Trophoblast cell (in vitro differentiated cells and primary cell): Measurements from ENCODE around the gene NKX6-2.

Source experiments
- DNase-seq, 2 donors: peaks; one replicate each; pipeline ENCODE4 v3.0.0-alpha.2; 2016
- H2AFZ ChIP-seq: 2 replicates; pipeline ENCODE4 v1.6.1; 2013; ENCODE audit warnings: low read length, moderate library complexity, mild to moderate bottlenecking; ENCODE audit not compliant: insufficient read depth, poor library complexity
- H2AK5ac ChIP-seq: 2 replicates; pipeline ENCODE4 v1.6.1; 2013; ENCODE audit warnings: mild to moderate bottlenecking, low read length
- H2BK120ac ChIP-seq: 2 replicates; pipeline ENCODE4 v1.6.1; 2013; ENCODE audit warnings: low read length, mild to moderate bottlenecking, moderate library complexity; ENCODE audit not compliant: insufficient read depth, poor library complexity
- H2BK12ac ChIP-seq: 2 replicates; pipeline ENCODE4 v1.6.1; 2013; ENCODE audit warnings: mild to moderate bottlenecking, low read length, moderate library complexity
- H2BK5ac ChIP-seq: 2 replicates; pipeline ENCODE4 v1.6.1; 2013; ENCODE audit warnings: low read length, low read depth, moderate library complexity, mild to moderate bottlenecking; ENCODE audit not compliant: poor library complexity
- H3K14ac ChIP-seq: 2 replicates; pipeline ENCODE4 v1.6.1; 2013; ENCODE audit warnings: mild to moderate bottlenecking, low read length
- H3K18ac ChIP-seq: 2 replicates; pipeline ENCODE4 v1.6.1; 2013; ENCODE audit warnings: mild to moderate bottlenecking, low read length
- H3K23ac ChIP-seq: 2 replicates; pipeline ENCODE4 v1.6.1; 2013; ENCODE audit warnings: low read length
- H3K27ac ChIP-seq: 2 replicates; pipeline ENCODE4 v1.5.1; 2013; ENCODE audit warnings: low read depth, mild to moderate bottlenecking, inconsistent platforms, low read length, moderate library complexity
- H3K27me3 ChIP-seq: 2 replicates; pipeline ENCODE4 v1.6.1; 2013; ENCODE audit warnings: inconsistent platforms, mild to moderate bottlenecking, low read length, moderate library complexity; ENCODE audit not compliant: insufficient read depth
- H3K36me3 ChIP-seq, 2 experiments: 1 replicate in 1 of 2; 2 replicates in 1 of 2; pipeline ENCODE4 v1.6.1; 2013; ENCODE audit warnings: low read length in 2 of 2, mild to moderate bottlenecking in 2 of 2, moderate library complexity in 1 of 2; ENCODE audit not compliant: insufficient read depth in 2 of 2, control insufficient read depth in 1 of 2
- H3K4ac ChIP-seq: 2 replicates; pipeline ENCODE4 v1.6.1; 2013; ENCODE audit warnings: low read depth, mild to moderate bottlenecking, low read length, moderate library complexity
- H3K4me1 ChIP-seq, 2 experiments: 1 replicate in 1 of 2; 2 replicates in 1 of 2; pipeline ENCODE4 v1.6.1; 2013; ENCODE audit warnings: low read length in 2 of 2, mild to moderate bottlenecking in 2 of 2, moderate library complexity in 1 of 2; ENCODE audit not compliant: insufficient read depth in 2 of 2, control insufficient read depth in 1 of 2
- H3K4me2 ChIP-seq: 2 replicates; pipeline ENCODE4 v1.6.1; 2013; ENCODE audit warnings: inconsistent platforms, mild to moderate bottlenecking, low read length, moderate library complexity
- H3K4me3 ChIP-seq: 2 replicates; pipeline ENCODE4 v1.5.1; 2013; ENCODE audit warnings: mild to moderate bottlenecking, low read depth, low read length, inconsistent platforms
- H3K79me1 ChIP-seq: one replicate; pipeline ENCODE4 v1.6.1; 2013; ENCODE audit warnings: low read length
- H3K79me2 ChIP-seq: 2 replicates; pipeline ENCODE4 v1.6.1; 2013; ENCODE audit warnings: low read length, mild to moderate bottlenecking; ENCODE audit not compliant: control insufficient read depth, insufficient read depth, poor library complexity
- H3K9ac ChIP-seq: 2 replicates; pipeline ENCODE4 v1.6.1; 2013; ENCODE audit warnings: mild to moderate bottlenecking, low read length
- H3K9me3 ChIP-seq: 2 replicates; pipeline ENCODE4 v1.6.1; 2013; ENCODE audit warnings: low read depth, mild to moderate bottlenecking, control low read depth, inconsistent platforms, low read length; ENCODE audit not compliant: insufficient read depth
- H4K12ac ChIP-seq: 2 replicates; pipeline ENCODE4 v1.6.1; 2013; ENCODE audit warnings: low read depth, mild to moderate bottlenecking, low read length, moderate library complexity
- H4K8ac ChIP-seq: 2 replicates; pipeline ENCODE4 v1.6.1; 2013; ENCODE audit warnings: low read depth, mild to moderate bottlenecking, low read length, moderate library complexity
- H4K91ac ChIP-seq: one replicate; pipeline ENCODE4 v1.6.1; 2013; ENCODE audit warnings: low read depth, mild to moderate bottlenecking, low read length, moderate library complexity
- WGBS: extraction: QIAGEN DNeasy Blood & Tissue Kit; methylation state at CpG from one replicate; pipeline ENCODE4 v1.1.7; 2013; ENCODE audit warnings: missing lambda C conversion rate; ENCODE audit not compliant: insufficient read length, insufficient coverage; ENCODE audit errors: extremely low coverage; 5-methylcytosine and 5-hydroxymethylcytosine counted together

The NKX6-2 gene

DNA sequence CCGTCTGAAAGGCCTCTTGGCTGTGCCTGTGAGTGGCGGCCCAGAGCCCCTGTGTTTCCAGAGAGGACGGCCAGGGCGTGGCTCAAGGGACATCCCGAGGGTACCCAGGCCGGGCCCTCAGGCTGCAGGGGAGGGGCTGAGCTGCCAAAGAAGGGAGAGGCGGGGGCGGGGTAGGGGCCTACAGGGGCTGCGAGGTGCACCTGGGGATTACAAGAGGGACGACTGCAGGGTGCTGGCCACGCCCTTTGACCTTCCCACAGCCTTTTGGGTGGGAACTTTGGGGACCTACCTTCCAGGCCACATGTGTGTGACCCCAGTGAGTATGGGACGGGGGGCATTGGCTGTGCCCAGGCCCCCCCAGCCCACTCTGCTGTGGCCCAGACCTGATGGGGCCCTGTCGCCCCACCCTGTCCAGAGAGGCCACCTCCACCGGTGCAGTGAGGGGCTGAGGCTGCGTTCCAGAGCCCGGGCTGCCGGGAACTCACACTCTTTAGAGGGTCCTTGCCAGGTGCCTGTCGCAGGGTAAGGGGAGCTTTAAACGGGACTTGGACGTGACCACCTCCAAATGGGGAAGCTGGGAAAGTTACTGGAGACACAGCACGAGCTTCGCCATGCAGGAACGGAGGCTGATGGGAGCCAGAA lies 19.0 kb upstream of the NKX6-2 start:
- H3K23ac ChIP-seq: no peak overlapping the region
- no peak for DNase-seq
- H4K8ac ChIP-seq: no peak overlapping the region
- no peak overlapping the region for H3K4me2 ChIP-seq
- H3K9ac ChIP-seq: no peak overlapping the region
- no peak overlapping the region for H2BK12ac ChIP-seq
- H3K14ac ChIP-seq: no peak overlapping the region
- H2AFZ ChIP-seq: no peak overlapping the region
- peaks cover 12% of the 10 kb centered on the region for H3K9me3 ChIP-seq
- H3K79me2 ChIP-seq: no peaks in the 10 kb centered on the region
- H3K79me1 ChIP-seq: no peaks in the 10 kb centered on the region
- H3K4ac ChIP-seq: no peak overlapping the region
- no CpG with 5 or more reads among the region's 23 CpGs for WGBS
- H2BK5ac ChIP-seq: no peak overlapping the region
- H3K27ac ChIP-seq: no peak overlapping the region
- no peaks in the 10 kb centered on the region for H3K4me1 ChIP-seq
- H3K18ac ChIP-seq: no peak overlapping the region
- H3K4me3 ChIP-seq: no peak overlapping the region
- no peak overlapping the region for H2BK120ac ChIP-seq
- H2AK5ac ChIP-seq: no peak overlapping the region
- H3K36me3 ChIP-seq: no peaks in the 10 kb centered on the region
- H3K27me3 ChIP-seq: no peaks in the 10 kb centered on the region
- no peak overlapping the region for H4K91ac ChIP-seq
- H4K12ac ChIP-seq: no peak overlapping the region

DNA sequence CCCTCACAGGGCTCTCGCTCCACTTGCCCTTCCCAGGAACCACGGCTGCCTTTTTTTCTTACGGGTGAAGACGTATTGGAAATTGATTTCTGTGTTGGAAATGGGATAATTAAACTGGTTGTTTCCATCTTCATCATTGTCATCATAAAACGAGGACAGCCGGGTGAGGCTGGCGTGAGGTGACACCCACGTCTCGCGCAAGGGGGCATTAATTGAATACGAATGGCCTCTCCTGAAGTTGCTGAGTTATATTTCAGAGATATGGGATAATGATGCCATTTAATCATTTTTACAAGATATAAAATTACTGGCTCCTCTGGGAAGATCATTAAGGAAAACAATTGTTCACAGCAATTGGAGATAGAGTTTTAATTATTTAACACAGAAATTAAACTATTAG lies 18.3 kb upstream of the NKX6-2 start:
- Histone ChIP-seq H2AFZ (no peak overlapping the region), H4K8ac (no peak overlapping the region), H3K27ac (no peak overlapping the region), H3K4ac (no peak overlapping the region), H3K36me3 (no peaks in the 10 kb centered on the region), H3K79me2 (no peaks in the 10 kb centered on the region), H3K4me1 (no peaks in the 10 kb centered on the region), H3K14ac (no peak overlapping the region), H2BK5ac (no peak overlapping the region), H3K27me3 (no peaks in the 10 kb centered on the region), H3K9me3 (peaks cover 12% of the 10 kb centered on the region), H3K79me1 (no peaks in the 10 kb centered on the region), H4K91ac (no peak overlapping the region), H2AK5ac (no peak overlapping the region), H3K4me2 (no peak overlapping the region), H3K9ac (no peak overlapping the region), H3K18ac (no peak overlapping the region), H4K12ac (no peak overlapping the region), H2BK120ac (no peak overlapping the region), H3K4me3 (no peak overlapping the region), H3K23ac (no peak overlapping the region), H2BK12ac (no peak overlapping the region)
- no CpG with 5 or more reads among the region's 11 CpGs for WGBS
- no peak for DNase-seq

DNA sequence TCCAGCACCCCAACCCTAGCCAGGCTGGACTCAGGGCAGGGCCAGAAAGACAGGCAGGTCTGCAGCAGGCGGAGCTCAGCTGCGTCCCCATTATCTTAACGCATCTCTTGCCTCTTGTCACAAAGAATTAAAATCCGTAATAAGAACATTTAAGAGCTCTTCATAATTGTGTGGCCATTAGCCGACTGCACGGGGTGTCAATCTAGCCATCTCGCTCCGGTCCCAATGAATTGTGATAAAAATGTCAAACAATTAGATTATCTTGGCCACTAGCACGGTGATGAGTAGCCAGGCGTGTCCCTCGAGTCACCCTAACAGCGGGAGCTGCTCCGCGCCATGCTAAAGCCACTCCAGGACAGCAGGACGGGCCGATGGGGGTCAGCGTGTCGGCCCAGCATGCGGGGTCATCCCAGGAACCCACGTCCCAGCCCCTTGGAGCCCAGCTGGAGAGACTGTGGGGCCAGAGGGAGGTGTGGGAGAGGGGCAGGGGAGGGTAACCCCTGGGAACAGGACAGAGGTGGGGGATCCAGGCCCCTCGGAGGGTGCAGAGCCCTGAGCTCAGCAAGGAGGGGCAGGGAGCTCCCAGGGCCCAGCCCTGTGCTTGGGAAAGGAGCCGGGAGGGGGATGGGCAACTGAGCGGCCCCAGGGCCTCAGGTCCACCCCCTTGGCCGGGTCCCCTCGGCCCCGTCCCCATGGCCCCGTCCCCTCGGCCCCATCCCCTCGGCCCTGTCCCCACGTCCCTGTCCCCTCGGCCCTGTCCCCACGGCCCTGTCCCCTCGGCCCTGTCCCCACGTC lies 17.7 kb upstream of the NKX6-2 start:
- H2BK5ac ChIP-seq: no peak overlapping the region
- H3K79me2 ChIP-seq: no peaks in the 10 kb centered on the region
- no peak for DNase-seq
- no peak overlapping the region for H4K8ac ChIP-seq
- H3K9ac ChIP-seq: no peak overlapping the region
- H3K36me3 ChIP-seq: no peaks in the 10 kb centered on the region
- no peak overlapping the region for H4K91ac ChIP-seq
- H3K4ac ChIP-seq: no peak overlapping the region
- no peak overlapping the region for H3K18ac ChIP-seq
- no peaks in the 10 kb centered on the region for H3K4me1 ChIP-seq
- H3K4me3 ChIP-seq: no peak overlapping the region
- H3K14ac ChIP-seq: no peak overlapping the region
- no peak overlapping the region for H2BK120ac ChIP-seq
- no peak overlapping the region for H4K12ac ChIP-seq
- WGBS: no CpG with 5 or more reads among the region's 34 CpGs
- no peak overlapping the region for H2AFZ ChIP-seq
- H3K27me3 ChIP-seq: no peaks in the 10 kb centered on the region
- no peak overlapping the region for H3K23ac ChIP-seq
- H3K9me3 ChIP-seq: peaks cover 11% of the 10 kb centered on the region
- no peak overlapping the region for H3K4me2 ChIP-seq
- no peaks in the 10 kb centered on the region for H3K79me1 ChIP-seq
- H3K27ac ChIP-seq: no peak overlapping the region
- no peak overlapping the region for H2AK5ac ChIP-seq
- no peak overlapping the region for H2BK12ac ChIP-seq

DNA sequence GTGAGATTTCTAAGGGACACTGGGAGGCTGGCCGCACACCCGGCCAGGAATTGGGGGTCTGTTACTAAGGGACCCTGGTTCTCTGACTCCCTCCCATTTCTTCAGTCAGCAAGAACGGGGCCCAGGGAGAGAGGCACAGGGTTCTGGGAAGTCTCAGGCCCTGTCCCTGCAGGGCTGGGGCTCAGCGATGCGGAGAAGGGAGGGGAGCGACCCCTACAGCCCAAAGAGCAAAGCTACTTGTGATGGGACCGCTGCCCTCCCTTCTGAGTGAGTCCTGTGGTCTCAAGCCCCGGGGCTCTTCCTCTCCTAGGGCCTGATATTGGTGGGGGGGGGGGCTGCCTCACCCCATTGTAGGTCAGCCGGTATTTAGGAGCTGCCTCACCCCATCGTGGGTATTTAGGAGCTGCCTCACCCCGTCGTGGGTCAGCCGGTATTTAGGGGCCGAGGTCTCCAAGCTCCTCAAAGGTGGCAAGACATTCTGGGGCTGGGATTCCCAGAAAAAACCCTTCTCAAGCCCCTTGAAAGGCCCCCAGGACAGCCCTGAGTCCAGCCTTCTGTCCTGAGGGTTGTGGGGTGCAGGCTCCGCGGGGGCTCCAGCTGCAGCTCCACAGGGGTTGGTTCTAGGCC lies 16.9 kb upstream of the NKX6-2 start:
- Histone ChIP-seq H4K91ac (no peak overlapping the region), H2AK5ac (no peak overlapping the region), H3K79me1 (no peaks in the 10 kb centered on the region), H3K18ac (no peak overlapping the region), H3K27me3 (no peaks in the 10 kb centered on the region), H3K14ac (no peak overlapping the region), H3K4ac (no peak overlapping the region), H2BK12ac (no peak overlapping the region), H3K9me3 (peaks cover 18% of the 10 kb centered on the region), H4K8ac (no peak overlapping the region), H3K4me2 (no peak overlapping the region), H4K12ac (no peak overlapping the region), H3K9ac (no peak overlapping the region), H3K79me2 (no peaks in the 10 kb centered on the region), H3K27ac (no peak overlapping the region), H2BK5ac (no peak overlapping the region), H3K36me3 (no peaks in the 10 kb centered on the region), H3K4me3 (no peak overlapping the region), H2AFZ (no peak overlapping the region), H3K23ac (no peak overlapping the region), H2BK120ac (no peak overlapping the region), H3K4me1 (no peaks in the 10 kb centered on the region)
- no CpG with 5 or more reads among the region's 16 CpGs for WGBS
- DNase-seq: no peak
